DND-41 (cell line): ENCODE data around the gene TNS1.

Experiments used
- ATAC-seq: fragments of 200-7000 bp; cut with Tn5 transposase; 3 replicates; pipeline ENCODE4 v1.9.1; 2021; ENCODE audit warnings: low read depth; ENCODE audit not compliant: insufficient read depth
- DNase-seq: peaks from one replicate; pipeline ENCODE4 v3.0.0-alpha.2; 2020
- H2AFZ ChIP-seq: 2 replicates; pipeline ENCODE4 v1.6.0; 2012; ENCODE audit warnings: low read depth, low read length
- H3K27ac ChIP-seq: 2 replicates; pipeline ENCODE4 v1.5.1; 2012; ENCODE audit warnings: low read length, inconsistent platforms
- H3K27me3 ChIP-seq: fragments of 200-600 bp; sonication (generic); 2 replicates; pipeline ENCODE4 v1.6.0; 2012; ENCODE audit warnings: low read length, mild to moderate bottlenecking, inconsistent platforms; ENCODE audit not compliant: insufficient read depth, poor library complexity
- H3K36me3 ChIP-seq: 2 replicates; pipeline ENCODE4 v1.5.1; 2012; ENCODE audit warnings: low read length, inconsistent platforms; ENCODE audit not compliant: insufficient read depth
- H3K4me1 ChIP-seq: 2 replicates; pipeline ENCODE4 v1.5.1; 2012; ENCODE audit warnings: mild to moderate bottlenecking, low read length; ENCODE audit not compliant: insufficient read depth
- H3K4me2 ChIP-seq: 2 replicates; pipeline ENCODE4 v1.6.0; 2012; ENCODE audit warnings: mild to moderate bottlenecking, moderate library complexity, low read length, inconsistent platforms; ENCODE audit not compliant: insufficient read depth
- H3K4me3 ChIP-seq, 2 experiments: fragments of 200-600 bp in 1 of 2; shearing (Covaris generic) in 1 of 2; 2 replicates each; pipeline ENCODE4 v1.5.1; 2012 to 2016; ENCODE audit warnings: inconsistent platforms in 2 of 2, low read length in 2 of 2, mild to moderate bottlenecking in 2 of 2, low read depth in 1 of 2, moderate library complexity in 1 of 2
- H3K79me2 ChIP-seq: 2 replicates; pipeline ENCODE4 v1.6.0; 2012; ENCODE audit warnings: low read length, inconsistent platforms; ENCODE audit not compliant: insufficient read depth
- H3K9ac ChIP-seq: 2 replicates; pipeline ENCODE4 v1.6.0; 2012; ENCODE audit warnings: low read depth, mild to moderate bottlenecking, inconsistent platforms, low read length, moderate library complexity
- H3K9me3 ChIP-seq: 2 replicates; pipeline ENCODE4 v1.5.1; 2012; ENCODE audit warnings: low read length, moderate library complexity, mild to moderate bottlenecking, inconsistent platforms; ENCODE audit not compliant: insufficient read depth, severe bottlenecking
- H4K20me1 ChIP-seq: 2 replicates; pipeline ENCODE4 v1.6.0; 2012; ENCODE audit warnings: low read length; ENCODE audit not compliant: insufficient read depth
- EZH2 ChIP-seq: IDR thresholded peaks from 3 replicates; pipeline ENCODE4 v1.6.1; 2012; ENCODE audit warnings: borderline replicate concordance, low read depth, mild to moderate bottlenecking, moderate library complexity, low read length, inconsistent platforms; ENCODE audit not compliant: severe bottlenecking
- TF ChIP-seq, protein P1 (sequence below): IDR thresholded peaks from 2 replicates; pipeline ENCODE4 v1.5.1; 2012; ENCODE audit warnings: borderline replicate concordance, low read length, moderate library complexity, mild to moderate bottlenecking; ENCODE audit not compliant: poor library complexity, severe bottlenecking; ENCODE audit errors: extremely low read depth

The TNS1 gene

DNA sequence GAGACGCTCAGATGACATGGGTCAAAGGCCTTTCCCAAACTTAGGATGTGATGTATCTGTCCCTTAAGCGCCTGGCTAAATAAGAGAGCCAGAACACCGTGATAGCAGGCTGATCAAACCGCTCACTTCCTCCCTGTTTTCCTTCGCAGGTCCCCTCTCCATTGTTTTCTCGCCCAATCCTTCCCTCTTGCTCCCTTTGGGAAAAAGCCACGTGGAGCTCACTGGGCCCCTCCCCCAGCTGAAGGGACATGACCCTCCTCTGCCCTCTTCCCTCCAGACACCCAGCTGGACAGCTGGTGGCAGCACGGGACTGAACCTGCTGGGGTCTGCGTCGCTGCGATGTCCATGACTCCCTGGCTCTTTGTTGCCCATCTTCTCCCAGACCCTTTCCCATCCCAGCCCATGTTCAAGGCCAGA, 201.7 kb downstream of the TNS1 start:
- Histone ChIP-seq H4K20me1 (peaks cover 11% of the 10 kb centered on the region), H3K9ac (no peak overlapping the region), H3K27me3 (no peaks in the 10 kb centered on the region), H3K36me3 (no peaks in the 10 kb centered on the region), H3K4me3 (no peak overlapping the region), H3K79me2 (no peaks in the 10 kb centered on the region), H3K9me3 (no peaks in the 10 kb centered on the region), H3K27ac (no peak overlapping the region), H3K4me1 (no peaks in the 10 kb centered on the region), H3K4me2 (no peak overlapping the region), H2AFZ (no peak overlapping the region)
- TF ChIP-seq, protein P1, sequence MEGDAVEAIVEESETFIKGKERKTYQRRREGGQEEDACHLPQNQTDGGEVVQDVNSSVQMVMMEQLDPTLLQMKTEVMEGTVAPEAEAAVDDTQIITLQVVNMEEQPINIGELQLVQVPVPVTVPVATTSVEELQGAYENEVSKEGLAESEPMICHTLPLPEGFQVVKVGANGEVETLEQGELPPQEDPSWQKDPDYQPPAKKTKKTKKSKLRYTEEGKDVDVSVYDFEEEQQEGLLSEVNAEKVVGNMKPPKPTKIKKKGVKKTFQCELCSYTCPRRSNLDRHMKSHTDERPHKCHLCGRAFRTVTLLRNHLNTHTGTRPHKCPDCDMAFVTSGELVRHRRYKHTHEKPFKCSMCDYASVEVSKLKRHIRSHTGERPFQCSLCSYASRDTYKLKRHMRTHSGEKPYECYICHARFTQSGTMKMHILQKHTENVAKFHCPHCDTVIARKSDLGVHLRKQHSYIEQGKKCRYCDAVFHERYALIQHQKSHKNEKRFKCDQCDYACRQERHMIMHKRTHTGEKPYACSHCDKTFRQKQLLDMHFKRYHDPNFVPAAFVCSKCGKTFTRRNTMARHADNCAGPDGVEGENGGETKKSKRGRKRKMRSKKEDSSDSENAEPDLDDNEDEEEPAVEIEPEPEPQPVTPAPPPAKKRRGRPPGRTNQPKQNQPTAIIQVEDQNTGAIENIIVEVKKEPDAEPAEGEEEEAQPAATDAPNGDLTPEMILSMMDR = no peak
- TF ChIP-seq EZH2 = no peak
- no peak for ATAC-seq
- no peak for DNase-seq

DNA sequence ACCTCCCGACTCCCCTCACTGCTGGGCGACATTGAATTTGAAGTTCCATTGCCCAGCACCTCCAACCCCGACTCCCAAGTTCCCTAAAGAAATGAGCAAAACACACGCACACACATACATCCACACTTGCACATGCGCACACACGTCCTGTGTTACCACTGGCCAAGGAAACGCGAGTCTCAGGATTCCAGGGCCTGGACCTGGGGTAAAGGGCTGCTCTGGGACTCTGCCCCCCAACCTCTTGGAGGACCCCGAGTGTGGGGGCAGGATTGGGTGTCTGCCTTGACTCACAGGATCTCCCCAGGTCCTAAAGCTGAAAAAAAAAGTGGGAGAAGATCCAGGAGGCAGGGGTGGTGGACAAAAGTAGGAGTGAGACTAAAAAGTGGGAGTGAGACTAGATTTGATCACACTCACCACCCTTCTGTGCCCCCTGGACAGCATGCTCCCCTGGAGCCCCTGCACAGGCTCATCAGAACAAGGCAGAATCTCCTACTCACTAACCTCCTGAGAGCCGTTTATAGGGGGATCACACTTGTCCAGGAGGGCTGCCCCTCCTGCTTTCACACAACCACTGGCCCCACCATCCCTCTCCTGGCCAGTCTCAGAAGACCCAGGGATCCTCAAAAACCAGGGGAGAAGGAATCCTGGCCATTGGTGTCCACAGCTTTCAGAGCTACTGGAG, 202.2 kb downstream of the TNS1 start:
- DNase-seq (no peak), ATAC-seq (no peak)
- Histone ChIP-seq H2AFZ (no peak overlapping the region), H3K9me3 (no peaks in the 10 kb centered on the region), H3K9ac (no peak overlapping the region), H3K4me3 (no peak overlapping the region), H3K4me2 (no peak overlapping the region), H3K36me3 (no peaks in the 10 kb centered on the region), H3K4me1 (no peaks in the 10 kb centered on the region), H3K27ac (no peak overlapping the region), H3K79me2 (no peaks in the 10 kb centered on the region), H3K27me3 (no peaks in the 10 kb centered on the region), H4K20me1 (peaks cover 9% of the 10 kb centered on the region)
- TF ChIP-seq, protein P1 = no peak
- no peak for TF ChIP-seq EZH2

DNA sequence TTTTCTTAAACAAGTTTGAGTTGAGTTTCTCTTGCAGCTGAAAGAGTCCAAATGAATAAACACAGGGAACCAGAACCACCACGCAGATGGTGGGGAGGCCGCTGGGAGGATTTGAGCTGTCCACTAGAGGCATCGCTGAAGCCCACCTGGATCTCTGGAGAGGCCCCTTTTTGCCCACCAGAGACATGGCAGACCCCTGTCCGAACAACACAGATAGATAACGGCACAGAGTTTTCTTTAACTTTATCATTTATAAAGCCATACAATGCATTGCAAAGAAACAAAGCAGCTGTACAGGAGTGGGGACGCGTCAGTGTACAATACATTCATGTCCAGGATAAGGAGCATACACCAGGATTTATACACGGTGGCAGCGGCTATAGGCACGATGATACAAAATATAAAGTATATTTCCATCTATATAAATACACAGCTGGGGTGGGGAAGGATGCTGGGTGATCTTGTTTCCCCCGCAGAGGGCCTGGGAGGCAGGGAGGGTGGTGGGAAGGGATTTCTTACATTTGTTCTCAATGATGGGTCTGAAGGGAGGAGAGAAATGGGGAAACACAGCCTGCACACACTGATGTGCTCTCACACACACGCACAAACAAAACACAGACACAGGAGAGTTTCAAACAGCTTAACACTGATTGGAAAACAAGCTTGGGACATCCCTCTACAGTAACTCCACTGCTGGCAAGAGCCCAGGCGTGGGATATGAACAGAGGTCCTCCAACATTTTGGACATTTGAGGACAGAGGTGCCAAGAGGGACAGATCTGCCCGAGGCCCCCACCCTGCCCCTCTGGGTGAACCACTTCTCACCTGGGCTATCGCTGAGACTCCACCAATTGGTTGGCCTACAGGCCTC, 203.0 kb downstream of the TNS1 start:
- no peaks in the 10 kb centered on the region for H3K9me3 ChIP-seq
- H3K4me3 ChIP-seq = no peak overlapping the region
- H3K4me1 ChIP-seq = no peaks in the 10 kb centered on the region
- no peak overlapping the region for H3K9ac ChIP-seq
- H4K20me1 ChIP-seq = peaks cover 6% of the 10 kb centered on the region
- H3K27me3 ChIP-seq = no peaks in the 10 kb centered on the region
- H2AFZ ChIP-seq = no peak overlapping the region
- no peak for TF ChIP-seq EZH2
- TF ChIP-seq, protein P1 = no peak
- no peak overlapping the region for H3K4me2 ChIP-seq
- H3K27ac ChIP-seq = no peak overlapping the region
- DNase-seq (no peak), ATAC-seq (no peak)
- no peaks in the 10 kb centered on the region for H3K36me3 ChIP-seq
- no peaks in the 10 kb centered on the region for H3K79me2 ChIP-seq
